Thoracic aorta (tissue), 2 donors: ENCODE measurements around the gene MEG3. TPM values are rescaled to one million over a fixed set of nuclear protein-coding genes. Genes with fewer than 3 reads are reported as not detected.
"Not testable (repeated sequence)": the region's sequence is repeated elsewhere in the genome, so short reads cannot be mapped to it uniquely, and the experiment has no call there.

Experiments used
- ATAC-seq: fragments of 150-250 bp; one replicate; pipeline ENCODE4 v1.8.0; 2017; ENCODE audit warnings: low read depth; ENCODE audit not compliant: insufficient number of reproducible peaks, low FRiP score
- DNase-seq: peaks from one replicate; pipeline ENCODE4 v3.0.0-alpha.2; 2020; ENCODE audit warnings: low spot score
- H3K27ac ChIP-seq, 2 donors: fragments of 200-600 bp; sonication (generic); 1 replicate in 1 of 2; 2 replicates in 1 of 2; pipeline ENCODE4 v1.5.1; 2016; ENCODE audit warnings: mild to moderate bottlenecking in 2 of 2, moderate library complexity in 2 of 2
- H3K27me3 ChIP-seq: fragments of 200-600 bp; sonication (generic); replicated peaks from 2 replicates; pipeline ENCODE4 v1.6.0; 2016; ENCODE audit warnings: mild to moderate bottlenecking; ENCODE audit not compliant: insufficient read depth
- H3K36me3 ChIP-seq: fragments of 200-600 bp; sonication (generic); one replicate; pipeline ENCODE4 v1.5.1; 2016
- H3K4me1 ChIP-seq, 2 donors: fragments of 200-600 bp; sonication (generic); 1 replicate in 1 of 2; 2 replicates in 1 of 2; pipeline versions ENCODE4 v1.5.1 to v1.6.0; 2016; ENCODE audit warnings: low read depth in 2 of 2, mild to moderate bottlenecking in 1 of 2; ENCODE audit not compliant: control insufficient read depth in 1 of 2
- H3K4me3 ChIP-seq: fragments of 200-600 bp; sonication (generic); 2 replicates; pipeline ENCODE4 v1.5.1; 2016; ENCODE audit warnings: mild to moderate bottlenecking
- H3K9me3 ChIP-seq: fragments of 200-600 bp; sonication (generic); 2 replicates; pipeline ENCODE4 v1.5.1; 2016
- CTCF ChIP-seq: fragments of 200-600 bp; sonication (generic); IDR thresholded peaks from one replicate; pipeline ENCODE4 v1.5.1; 2019; ENCODE audit warnings: antibody characterized with exemption
- total RNA-seq, 2 donors: library from RNA; depleted of rRNA; stranded (reverse); fragments of >200 nt; gene quantifications; one replicate each; pipeline versions ENCODE4 v1.1.0 to v1.2.3, GENCODE V29; 2016

The MEG3 gene
- total RNA-seq, 2 donors from 2014 or later = 127 to 153 TPM

- no peak for TF ChIP-seq CTCF
- H3K27ac ChIP-seq = no peak overlapping the region
- DNase-seq (no peak), ATAC-seq (no peak)
- H3K36me3 ChIP-seq = no peaks in the 10 kb centered on the region
- no peak overlapping the region for H3K4me3 ChIP-seq
- no peaks in the 10 kb centered on the region for H3K27me3 ChIP-seq
- H3K4me1 ChIP-seq = no peaks in the 10 kb centered on the region
- no peaks in the 10 kb centered on the region for H3K9me3 ChIP-seq
These were observed 9.5 kb upstream of the MEG3 start for GRCh38 chr14:100816286-100816949.

GRCh38 chr14:100816950-100817901 lies 8.7 kb upstream of the MEG3 start:
- no peak overlapping the region for H3K4me3 ChIP-seq
- no peaks in the 10 kb centered on the region for H3K27me3 ChIP-seq
- no peaks in the 10 kb centered on the region for H3K9me3 ChIP-seq
- H3K27ac ChIP-seq = no peak overlapping the region
- TF ChIP-seq CTCF = no peak
- no peaks in the 10 kb centered on the region for H3K36me3 ChIP-seq
- no peak for ATAC-seq
- DNase-seq = no peak
- H3K4me1 ChIP-seq = no peaks in the 10 kb centered on the region

- Histone ChIP-seq H3K4me1 (no peaks in the 10 kb centered on the region), H3K27ac (no peak overlapping the region), H3K36me3 (no peaks in the 10 kb centered on the region), H3K4me3 (no peak overlapping the region), H3K27me3 (no peaks in the 10 kb centered on the region), H3K9me3 (no peaks in the 10 kb centered on the region)
- DNase-seq = no peak
- no peak for TF ChIP-seq CTCF
- no peak for ATAC-seq
These were observed 7.7 kb upstream of the MEG3 start for GRCh38 chr14:100818221-100818699.

- H3K27me3 ChIP-seq, H3K4me1 ChIP-seq, DNase-seq, H3K4me3 ChIP-seq, H3K36me3 ChIP-seq, H3K9me3 ChIP-seq, ATAC-seq, H3K27ac ChIP-seq: not testable (repeated sequence)
These were observed 7.0 kb upstream of the MEG3 start for GRCh38 chr14:100818923-100819322.

GRCh38 chr14:100819453-100819828 lies 6.5 kb upstream of the MEG3 start:
- DNase-seq (no peak), ATAC-seq (no peak)
- TF ChIP-seq CTCF = no peak
- H3K36me3 ChIP-seq = no peaks in the 10 kb centered on the region
- H3K9me3 ChIP-seq = no peaks in the 10 kb centered on the region
- H3K27me3 ChIP-seq = no peaks in the 10 kb centered on the region
- no peak overlapping the region for H3K4me3 ChIP-seq
- no peak overlapping the region for H3K27ac ChIP-seq
- no peaks in the 10 kb centered on the region for H3K4me1 ChIP-seq
